Adrenal gland (tissue), 5 donors: ENCODE data around the gene FCER1G.

Experiments
- POLR2A ChIP-seq, 2 donors: fragments of 450-650 bp; IDR thresholded peaks; one replicate each; pipeline ENCODE4 v1.6.1; 2017; ENCODE audit warnings: antibody characterized with exemption in 2 of 2, mild to moderate bottlenecking in 2 of 2, moderate library complexity in 1 of 2
- TF ChIP-seq, protein P1 (sequence below), 6 experiments: fragments of 450-650 bp in 4 of 6; fragments of 200-600 bp in 2 of 6; sonication (generic) in 1 of 6; IDR thresholded peaks; 1 replicate in 5 of 6; 2 replicates in 1 of 6; pipeline versions ENCODE4 v1.5.1 to v1.8.0; 2016 to 2021; ENCODE audit warnings: antibody characterized with exemption in 6 of 6, mild to moderate bottlenecking in 2 of 6, moderate library complexity in 1 of 6
- donor health status: DM: no; HTN: no; CAD: no.

DNA sequence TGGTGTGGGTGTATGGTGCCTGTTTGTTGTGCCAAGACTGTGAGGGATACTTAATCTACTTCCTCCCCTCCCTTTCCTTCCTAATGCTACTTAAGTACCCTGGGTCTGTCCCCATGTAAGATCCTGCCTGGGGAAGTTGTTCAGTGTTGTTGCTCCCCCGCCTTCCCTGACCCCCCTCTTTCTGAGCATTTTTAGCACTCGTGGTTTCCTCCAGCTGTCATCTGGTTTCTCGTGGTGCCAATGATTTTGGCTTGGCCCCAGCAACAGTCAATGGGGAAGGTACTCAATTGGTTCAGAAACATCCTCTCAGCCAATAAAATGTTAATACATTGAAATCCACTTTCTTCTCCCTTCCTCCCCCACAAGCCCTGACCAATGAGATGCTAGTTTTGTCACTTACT is 29.8 kb upstream of the FCER1G start:
- TF ChIP-seq, protein P1, sequence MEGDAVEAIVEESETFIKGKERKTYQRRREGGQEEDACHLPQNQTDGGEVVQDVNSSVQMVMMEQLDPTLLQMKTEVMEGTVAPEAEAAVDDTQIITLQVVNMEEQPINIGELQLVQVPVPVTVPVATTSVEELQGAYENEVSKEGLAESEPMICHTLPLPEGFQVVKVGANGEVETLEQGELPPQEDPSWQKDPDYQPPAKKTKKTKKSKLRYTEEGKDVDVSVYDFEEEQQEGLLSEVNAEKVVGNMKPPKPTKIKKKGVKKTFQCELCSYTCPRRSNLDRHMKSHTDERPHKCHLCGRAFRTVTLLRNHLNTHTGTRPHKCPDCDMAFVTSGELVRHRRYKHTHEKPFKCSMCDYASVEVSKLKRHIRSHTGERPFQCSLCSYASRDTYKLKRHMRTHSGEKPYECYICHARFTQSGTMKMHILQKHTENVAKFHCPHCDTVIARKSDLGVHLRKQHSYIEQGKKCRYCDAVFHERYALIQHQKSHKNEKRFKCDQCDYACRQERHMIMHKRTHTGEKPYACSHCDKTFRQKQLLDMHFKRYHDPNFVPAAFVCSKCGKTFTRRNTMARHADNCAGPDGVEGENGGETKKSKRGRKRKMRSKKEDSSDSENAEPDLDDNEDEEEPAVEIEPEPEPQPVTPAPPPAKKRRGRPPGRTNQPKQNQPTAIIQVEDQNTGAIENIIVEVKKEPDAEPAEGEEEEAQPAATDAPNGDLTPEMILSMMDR (IDR thresholded peaks at IDR 0.05), result no peak
- TF ChIP-seq POLR2A (IDR thresholded peaks at IDR 0.05), result no peak
